ENCODE measurements around the gene DOCK1.

DNA sequence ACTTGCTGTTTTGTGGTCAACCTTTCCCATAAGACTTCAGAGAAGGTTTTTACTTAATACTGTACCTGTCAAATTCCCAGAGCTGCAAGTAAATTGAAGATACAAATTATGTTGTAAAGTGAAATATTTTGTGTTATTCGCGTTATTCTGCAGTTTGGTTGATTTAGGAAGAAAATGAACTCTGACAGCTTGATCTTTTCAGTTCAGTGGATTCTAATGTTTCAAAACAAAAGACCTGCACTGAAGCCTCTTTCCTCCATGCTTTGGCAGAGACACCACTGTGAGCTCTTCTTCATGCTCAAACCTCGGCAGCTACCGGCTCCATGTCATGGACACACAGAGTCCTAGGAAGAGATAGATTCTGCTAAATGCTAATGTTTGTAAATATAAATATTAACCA lies 366.8 kb downstream of the DOCK1 start:
- TF ChIP-seq, protein P1, sequence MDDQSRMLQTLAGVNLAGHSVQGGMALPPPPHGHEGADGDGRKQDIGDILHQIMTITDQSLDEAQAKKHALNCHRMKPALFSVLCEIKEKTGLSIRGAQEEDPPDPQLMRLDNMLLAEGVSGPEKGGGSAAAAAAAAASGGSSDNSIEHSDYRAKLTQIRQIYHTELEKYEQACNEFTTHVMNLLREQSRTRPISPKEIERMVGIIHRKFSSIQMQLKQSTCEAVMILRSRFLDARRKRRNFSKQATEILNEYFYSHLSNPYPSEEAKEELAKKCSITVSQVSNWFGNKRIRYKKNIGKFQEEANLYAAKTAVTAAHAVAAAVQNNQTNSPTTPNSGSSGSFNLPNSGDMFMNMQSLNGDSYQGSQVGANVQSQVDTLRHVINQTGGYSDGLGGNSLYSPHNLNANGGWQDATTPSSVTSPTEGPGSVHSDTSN (IDR thresholded peaks at IDR 0.05): no peak
- TF ChIP-seq SIN3A (IDR thresholded peaks at IDR 0.05; ENCODE audit: borderline replicate concordance, low read depth, low read length): no peak
- TF ChIP-seq EP300 (IDR thresholded peaks at IDR 0.05; ENCODE audit: borderline replicate concordance in 1 of 2, low read depth in 1 of 2, low read length in 1 of 2): no peak
- TF ChIP-seq, protein P2, sequence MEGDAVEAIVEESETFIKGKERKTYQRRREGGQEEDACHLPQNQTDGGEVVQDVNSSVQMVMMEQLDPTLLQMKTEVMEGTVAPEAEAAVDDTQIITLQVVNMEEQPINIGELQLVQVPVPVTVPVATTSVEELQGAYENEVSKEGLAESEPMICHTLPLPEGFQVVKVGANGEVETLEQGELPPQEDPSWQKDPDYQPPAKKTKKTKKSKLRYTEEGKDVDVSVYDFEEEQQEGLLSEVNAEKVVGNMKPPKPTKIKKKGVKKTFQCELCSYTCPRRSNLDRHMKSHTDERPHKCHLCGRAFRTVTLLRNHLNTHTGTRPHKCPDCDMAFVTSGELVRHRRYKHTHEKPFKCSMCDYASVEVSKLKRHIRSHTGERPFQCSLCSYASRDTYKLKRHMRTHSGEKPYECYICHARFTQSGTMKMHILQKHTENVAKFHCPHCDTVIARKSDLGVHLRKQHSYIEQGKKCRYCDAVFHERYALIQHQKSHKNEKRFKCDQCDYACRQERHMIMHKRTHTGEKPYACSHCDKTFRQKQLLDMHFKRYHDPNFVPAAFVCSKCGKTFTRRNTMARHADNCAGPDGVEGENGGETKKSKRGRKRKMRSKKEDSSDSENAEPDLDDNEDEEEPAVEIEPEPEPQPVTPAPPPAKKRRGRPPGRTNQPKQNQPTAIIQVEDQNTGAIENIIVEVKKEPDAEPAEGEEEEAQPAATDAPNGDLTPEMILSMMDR (IDR thresholded peaks at IDR 0.05): no peak
- TF ChIP-seq RAD21 (IDR thresholded peaks at IDR 0.05; ENCODE audit: low read length): no peak
- no peak for TF ChIP-seq POLR2AphosphoS5 (IDR thresholded peaks at IDR 0.05; ENCODE audit: low read depth, low read length)
- TF ChIP-seq, protein P3, sequence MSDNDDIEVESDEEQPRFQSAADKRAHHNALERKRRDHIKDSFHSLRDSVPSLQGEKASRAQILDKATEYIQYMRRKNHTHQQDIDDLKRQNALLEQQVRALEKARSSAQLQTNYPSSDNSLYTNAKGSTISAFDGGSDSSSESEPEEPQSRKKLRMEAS (IDR thresholded peaks at IDR 0.05; ENCODE audit: low read depth): no peak
- no peak for TF ChIP-seq MXI1 (IDR thresholded peaks at IDR 0.05; ENCODE audit: low read depth, low read length)
- no peak for TF ChIP-seq FOXJ3 (CRISPR knock-in tag; IDR thresholded peaks at IDR 0.05)
- no peak for TF ChIP-seq JUND (IDR thresholded peaks at IDR 0.05)
- TF ChIP-seq RFX5 (IDR thresholded peaks at IDR 0.05; ENCODE audit: low read length): no peak
- no peak for TF ChIP-seq YY1 (IDR thresholded peaks at IDR 0.05; ENCODE audit: low read depth)
- no peak for TF ChIP-seq FOXM1 (IDR thresholded peaks at IDR 0.05; ENCODE audit: low read depth)
- no peak for TF ChIP-seq EZH2phosphoT487 (IDR thresholded peaks at IDR 0.05; ENCODE audit: borderline replicate concordance, low read depth)

Data from SK-N-SH (cell line).